Gastrocnemius medialis (tissue), 4 donors: ENCODE results near the gene FBXW9.

ENCODE experiments used
- CTCF ChIP-seq, 5 experiments: fragments of 450-650 bp in 3 of 5; fragments of 200-600 bp in 2 of 5; sonication (generic) in 2 of 5; IDR thresholded peaks in 4 of 5; conservative IDR thresholded peaks in 1 of 5; 1 replicate in 4 of 5; 2 replicates in 1 of 5; pipeline ENCODE4 v1.5.1; 2016 to 2019; ENCODE audit warnings: antibody characterized with exemption in 5 of 5, mild to moderate bottlenecking in 3 of 5, moderate library complexity in 3 of 5
- POLR2A ChIP-seq, 2 donors: fragments of 450-650 bp; IDR thresholded peaks; one replicate each; pipeline ENCODE4 v1.6.1; 2017; ENCODE audit warnings: antibody characterized with exemption in 2 of 2, mild to moderate bottlenecking in 2 of 2, moderate library complexity in 2 of 2

- no peak for TF ChIP-seq POLR2A (IDR thresholded peaks at IDR 0.05)
- TF ChIP-seq CTCF (IDR thresholded peaks at IDR 0.05 in 4 of 5, conservative IDR thresholded peaks at IDR 0.05 in 1 of 5), result no peak
Observed at GRCh38 chr19:12692960-12693359, 3.5 kb downstream of the FBXW9 start.
